GM10248 (cell line): ENCODE results near the gene PRF1.
A peak's percentile ranks its signal among the peaks of the same experiment; 100 is the strongest.

Experiments used
- CTCF ChIA-PET: fragments of 300-600 bp; sonication (Branson Sonifier 250); formaldehyde crosslinking; extraction: SDS; loops from one replicate; lab custom pipeline; 2021; ENCODE audit warnings: antibody characterized with exemption; lab: Yijun Ruan, JAX
- POLR2A ChIA-PET: fragments of 350-650 bp; sonication (Branson Sonifier 250); formaldehyde crosslinking; extraction: SDS; loops from one replicate; lab custom pipeline; 2020; ENCODE audit warnings: antibody characterized with exemption; lab: Yijun Ruan, JAX
- DNase-seq: peaks from one replicate; pipeline ENCODE4 v3.0.0; 2012; ENCODE audit errors: extremely low spot score
- TF ChIP-seq, protein P1 (sequence below): IDR thresholded peaks from 2 replicates; pipeline ENCODE4 v1.5.1; 2012; ENCODE audit warnings: mild to moderate bottlenecking, low read depth; ENCODE audit errors: extremely low read depth, missing control alignments, control extremely low read depth

The PRF1 gene

DNA sequence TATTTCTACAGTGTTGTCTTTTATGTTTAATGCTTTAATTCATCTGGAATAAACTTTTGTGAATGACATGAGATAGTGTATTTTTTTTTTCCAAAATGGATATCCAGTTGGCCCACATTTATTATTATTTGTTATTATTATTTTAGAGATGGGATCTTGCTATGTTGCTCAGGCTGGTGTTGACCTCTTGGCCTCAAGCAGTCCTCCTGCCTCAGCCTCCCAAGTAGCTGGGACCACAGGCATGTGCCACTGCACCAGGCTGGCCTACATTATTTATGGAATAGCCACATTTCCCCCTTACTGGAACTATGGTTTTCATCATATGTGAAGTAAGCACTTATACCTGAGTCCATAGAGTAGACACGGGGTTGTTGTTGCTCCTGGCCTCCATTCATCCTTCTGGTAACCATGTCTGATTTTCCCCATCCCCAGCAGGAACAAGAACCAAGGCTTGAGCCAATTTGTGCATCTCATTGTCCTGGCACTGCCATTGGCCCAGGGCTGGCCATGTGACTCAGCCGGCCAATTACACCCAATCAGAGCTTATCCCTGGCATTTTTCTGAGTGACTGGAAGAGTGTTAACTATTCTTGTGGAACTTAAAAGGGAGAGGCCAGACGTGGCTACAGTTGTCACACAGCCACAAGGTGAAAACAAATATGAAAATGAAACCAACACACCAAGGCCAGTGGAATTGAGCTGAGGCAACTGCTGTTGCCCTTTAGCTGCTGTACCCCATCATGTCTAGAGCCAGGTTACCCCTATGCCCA lies 23.1 kb downstream of the PRF1 start:
- ChIA-PET CTCF (interaction anchor here (1.2 kb wide), 1 partner anchor 9 kb away, joined by 3 read pairs; no protein-coding TSS in a partner anchor), POLR2A (no interaction called here)
- TF ChIP-seq, protein P1, sequence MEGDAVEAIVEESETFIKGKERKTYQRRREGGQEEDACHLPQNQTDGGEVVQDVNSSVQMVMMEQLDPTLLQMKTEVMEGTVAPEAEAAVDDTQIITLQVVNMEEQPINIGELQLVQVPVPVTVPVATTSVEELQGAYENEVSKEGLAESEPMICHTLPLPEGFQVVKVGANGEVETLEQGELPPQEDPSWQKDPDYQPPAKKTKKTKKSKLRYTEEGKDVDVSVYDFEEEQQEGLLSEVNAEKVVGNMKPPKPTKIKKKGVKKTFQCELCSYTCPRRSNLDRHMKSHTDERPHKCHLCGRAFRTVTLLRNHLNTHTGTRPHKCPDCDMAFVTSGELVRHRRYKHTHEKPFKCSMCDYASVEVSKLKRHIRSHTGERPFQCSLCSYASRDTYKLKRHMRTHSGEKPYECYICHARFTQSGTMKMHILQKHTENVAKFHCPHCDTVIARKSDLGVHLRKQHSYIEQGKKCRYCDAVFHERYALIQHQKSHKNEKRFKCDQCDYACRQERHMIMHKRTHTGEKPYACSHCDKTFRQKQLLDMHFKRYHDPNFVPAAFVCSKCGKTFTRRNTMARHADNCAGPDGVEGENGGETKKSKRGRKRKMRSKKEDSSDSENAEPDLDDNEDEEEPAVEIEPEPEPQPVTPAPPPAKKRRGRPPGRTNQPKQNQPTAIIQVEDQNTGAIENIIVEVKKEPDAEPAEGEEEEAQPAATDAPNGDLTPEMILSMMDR, result no peak
- DNase-seq, result no peak

GRCh38 chr10:70578371-70578947 lies 24.1 kb downstream of the PRF1 start:
- ChIA-PET POLR2A (no interaction called here), CTCF (no interaction called here)
- DNase-seq, result peak; percentile 68
- TF ChIP-seq, protein P1, result no peak

- DNase-seq, result no peak
- ChIA-PET POLR2A (no interaction called here), CTCF (interaction anchor here (1.5 to 2.1 kb wide), 2 partner anchors 11 to 26 kb away, joined by 4 to 6 read pairs; no protein-coding TSS in a partner anchor)
- TF ChIP-seq, protein P1, result no peak
These were observed 25.6 kb downstream of the PRF1 start for GRCh38 chr10:70576803-70577517.

GRCh38 chr10:70575874-70576802 lies 26.4 kb downstream of the PRF1 start:
- CTCF ChIA-PET, result interaction anchor here (0.7 to 2.1 kb wide), 3 partner anchors 10 to 26 kb away, joined by 3 to 6 read pairs (median 4); no protein-coding TSS in a partner anchor
- POLR2A ChIA-PET, result no interaction called here
- TF ChIP-seq, protein P1, result no peak
- DNase-seq, result peak; percentile 57

- POLR2A ChIA-PET, result no interaction called here
- DNase-seq, result no peak
- CTCF ChIA-PET, result interaction anchor here (0.7 to 2.1 kb wide), 3 partner anchors 10 to 25 kb away, joined by 3 to 6 read pairs (median 4); no protein-coding TSS in a partner anchor
- TF ChIP-seq, protein P1, result no peak
These were observed 27.1 kb downstream of the PRF1 start for GRCh38 chr10:70575486-70575873.
